Lower leg skin (tissue), 4 donors: ENCODE measurements around the gene CDH13. TPM values are rescaled to one million over a fixed set of nuclear protein-coding genes. Genes with fewer than 3 reads are reported as not detected.

Experiments
- DNase-seq, 2 donors: peaks; one replicate each; pipeline ENCODE4 v3.0.0-alpha.2; 2019; ENCODE audit warnings: low spot score in 2 of 2
- H3K4me3 ChIP-seq: fragments of 200-600 bp; sonication (generic); 2 replicates; pipeline ENCODE4 v1.5.1; 2017; ENCODE audit warnings: mild to moderate bottlenecking, low read depth; ENCODE audit not compliant: poor library complexity, severe bottlenecking
- CTCF ChIP-seq, 3 donors: fragments of 450-650 bp; IDR thresholded peaks; one replicate each; pipeline ENCODE4 v1.5.1; 2016; ENCODE audit warnings: antibody characterized with exemption in 3 of 3, mild to moderate bottlenecking in 3 of 3, moderate library complexity in 2 of 3
- POLR2A ChIP-seq, 2 donors: fragments of 450-650 bp; IDR thresholded peaks; one replicate each; pipeline ENCODE4 v1.6.1; 2016 to 2017; ENCODE audit warnings: antibody characterized with exemption in 2 of 2, mild to moderate bottlenecking in 1 of 2, moderate library complexity in 1 of 2
- WGBS, 2 donors: methylation state at CpG; one replicate each; pipeline ENCODE4 v1.1.5; 2018; 5-methylcytosine and 5-hydroxymethylcytosine counted together
- intact Hi-C: fragments of 100-400 bp; cut with DNase I; formaldehyde crosslinking; loops from one replicate; pipeline ENCODE4 v1.15.0; 2023; ENCODE audit warnings: low total_unique reads
- total RNA-seq, 4 donors: library from RNA; depleted of rRNA; stranded (reverse); fragments of >200 nt; gene quantifications; one replicate each; pipeline ENCODE4 v1.1.0, GENCODE V29; 2016

CDH13 gene
- total RNA-seq, 4 donors from 2014 or later: 102 to 246 (median 155) TPM

- WGBS, 2 donors: 99 to 100% methylated on average over 2 of the region's 2 CpGs
- intact Hi-C loops: no loop called here
- no peak for DNase-seq
- no peak overlapping the region for H3K4me3 ChIP-seq
- TF ChIP-seq CTCF (IDR thresholded peaks at IDR 0.05) (no peak), POLR2A (IDR thresholded peaks at IDR 0.05) (no peak)
Observed at GRCh38 chr16:82899006-82899405, 272.2 kb downstream of the CDH13 start.

- WGBS, 2 donors: 69 to 75% methylated on average over 4 of the region's 4 CpGs
- TF ChIP-seq POLR2A (IDR thresholded peaks at IDR 0.05): no peak
- TF ChIP-seq CTCF (IDR thresholded peaks at IDR 0.05): no peak
- H3K4me3 ChIP-seq: no peak overlapping the region
- DNase-seq: no peak
- intact Hi-C loops: no loop called here
Observed at GRCh38 chr16:82899731-82900450, 273.1 kb downstream of the CDH13 start.

- TF ChIP-seq CTCF (IDR thresholded peaks at IDR 0.05): no peak
- no peak for DNase-seq
- 64 to 67% methylated on average over 8 of the region's 8 CpGs for WGBS, 2 donors
- intact Hi-C loops: no loop called here
- no peak overlapping the region for H3K4me3 ChIP-seq
Observed at GRCh38 chr16:82900559-82900958, 273.8 kb downstream of the CDH13 start.

- TF ChIP-seq POLR2A (IDR thresholded peaks at IDR 0.05): no peak
- no peak for TF ChIP-seq CTCF (IDR thresholded peaks at IDR 0.05)
- no peak for DNase-seq
- 91 to 93% methylated on average over 10 of the region's 10 CpGs for WGBS, 2 donors
- intact Hi-C loops: no loop called here
- H3K4me3 ChIP-seq: no peak overlapping the region
Observed at GRCh38 chr16:82911925-82912324, 285.2 kb downstream of the CDH13 start.

GRCh38 chr16:82915139-82915824, 288.5 kb downstream of the CDH13 start:
- 83 to 84% methylated on average over 9 of the region's 9 CpGs for WGBS, 2 donors
- no peak for DNase-seq
- H3K4me3 ChIP-seq: no peak overlapping the region
- TF ChIP-seq CTCF (IDR thresholded peaks at IDR 0.05) (no peak), POLR2A (IDR thresholded peaks at IDR 0.05) (no peak)
- intact Hi-C loops: no loop called here
